Naive thymus-derived CD8-positive, alpha-beta T cell (primary cell): Measurements from ENCODE around the gene DOCK6. TPM values are rescaled to one million over a fixed set of nuclear protein-coding genes. Genes with fewer than 3 reads are reported as not detected.
A peak's percentile ranks its signal among the peaks of the same experiment; 100 is the strongest.

Experiments
- ATAC-seq, 2 donors: fragments of 150-1000 bp; cut with Tn5 transposase in 1 of 2; sonication (Bioruptor Pico), chemical (Tn5 transposase) in 1 of 2; 1 replicate in 1 of 2; 2 replicates in 1 of 2; pipeline ENCODE4 v1.10.0; 2021; ENCODE audit warnings: mild to moderate bottlenecking in 2 of 2, moderate library complexity in 2 of 2
- POLR2A ChIA-PET: fragments of 350-600 bp; sonication (Branson Sonifier 250); formaldehyde crosslinking; loops from one replicate; lab custom pipeline; 2021; ENCODE audit warnings: antibody characterized with exemption; lab: Charles Lee
- DNase-seq, 10 donors: peaks; one replicate each; pipeline versions ENCODE4 v3.0.0 to v3.0.0-alpha.2; 2020 to 2022
- H3K27ac Mint-ChIP-seq, 10 donors: one replicate each; pipeline ENCODE4 v1.8.0; 2020 to 2022; ENCODE audit warnings: mild to moderate bottlenecking in 10 of 10, mixed read lengths in 10 of 10, moderate library complexity in 4 of 10, inconsistent platforms in 1 of 10
- H3K27me3 Mint-ChIP-seq, 5 donors: one replicate each; pipeline ENCODE4 v1.8.0; 2021 to 2022; ENCODE audit warnings: mixed read lengths in 5 of 5
- H3K36me3 Mint-ChIP-seq, 3 donors: one replicate each; pipeline ENCODE4 v1.8.0; 2020 to 2022; ENCODE audit warnings: mixed read lengths in 3 of 3, mild to moderate bottlenecking in 2 of 3, inconsistent platforms in 1 of 3
- H3K4me1 Mint-ChIP-seq, 4 donors: one replicate each; pipeline ENCODE4 v1.8.0; 2021 to 2022; ENCODE audit warnings: mixed read lengths in 4 of 4
- H3K4me3 Mint-ChIP-seq, 10 donors: one replicate each; pipeline ENCODE4 v1.8.0; 2020 to 2022; ENCODE audit warnings: mild to moderate bottlenecking in 10 of 10, mixed read lengths in 10 of 10, moderate library complexity in 6 of 10, inconsistent platforms in 1 of 10
- H3K9me3 Mint-ChIP-seq, 9 donors: one replicate each; pipeline ENCODE4 v1.8.0; 2020 to 2022; ENCODE audit warnings: mixed read lengths in 9 of 9, mild to moderate bottlenecking in 3 of 9, inconsistent platforms in 1 of 9, moderate library complexity in 1 of 9
- polyA plus RNA-seq, 3 donors: library from polyadenylated mRNA; unstranded; fragments of 300-500 nt; fragmentation: Illumina TruSeq; gene quantifications; one replicate each; pipeline ENCODE4 v1.2.3, GENCODE V29; 2021
- total RNA-seq, 8 experiments: library from RNA in 2 of 8; stranded (reverse) in 2 of 8; gene quantifications; one replicate each; pipeline ENCODE4 v1.2.3 and lab custom pipeline; 2021 to 2026

The DOCK6 gene
- total and polyA plus RNA-seq, 5 experiments from 2014 or later = 0.16 to 0.34 TPM; not detected in 3

- POLR2A ChIA-PET = no interaction called here
- Mint-ChIP-seq H3K27me3 (no peaks in the 10 kb centered on the region), H3K4me3 (no peak overlapping the region), H3K27ac (no peak overlapping the region), H3K36me3 (no peaks in the 10 kb centered on the region), H3K4me1 (peaks cover 9 to 18% (median 16%) of the 10 kb centered on the region in 4 donors), H3K9me3 (no peaks in the 10 kb centered on the region)
- ATAC-seq (no peak), DNase-seq (no peak)
Measured at GRCh38 chr19:11152318-11153062, 109.8 kb downstream of the DOCK6 start.

GRCh38 chr19:11151181-11151580, 111.1 kb downstream of the DOCK6 start:
- H3K4me1 Mint-ChIP-seq = peaks cover 9 to 15% (median 15%) of the 10 kb centered on the region in 4 donors
- H3K27ac Mint-ChIP-seq = peak overlapping the region in 1 of 10 donors; percentile 50
- no peak for DNase-seq
- POLR2A ChIA-PET = no interaction called here
- H3K9me3 Mint-ChIP-seq = no peaks in the 10 kb centered on the region
- no peak for ATAC-seq
- H3K4me3 Mint-ChIP-seq = no peak overlapping the region
- H3K27me3 Mint-ChIP-seq = no peaks in the 10 kb centered on the region
- no peaks in the 10 kb centered on the region for H3K36me3 Mint-ChIP-seq

Other genes starting within 250 kb of the DOCK6 start
- gene LDLR, start 173.1 kb downstream of the DOCK6 start, total RNA-seq = 10 to 100 TPM; 17.8 to 22.8 TPM
- 1 to 10 TPM; 3.2 to 7.7 (median 7.1) TPM for gene LDLR, start 173.1 kb downstream of the DOCK6 start, polyA plus RNA-seq
- gene SPC24, start 106.7 kb downstream of the DOCK6 start, total RNA-seq = 1 to 10 TPM; 1.5 to 1.7 TPM
- gene SPC24, start 106.7 kb downstream of the DOCK6 start, polyA plus RNA-seq = under 1 TPM in 2 of 3 donors, not detected in 1; 0.16 to 0.47 TPM
- under 1 TPM; 0.23 to 0.36 TPM for gene KANK2, start 65.0 kb downstream of the DOCK6 start, total RNA-seq
- not detected for gene KANK2, start 65.0 kb downstream of the DOCK6 start, polyA plus RNA-seq
- not detected for gene ANGPTL8, start 22.9 kb downstream of the DOCK6 start, total RNA-seq
- not detected for gene ANGPTL8, start 22.9 kb downstream of the DOCK6 start, polyA plus RNA-seq
- gene TSPAN16, start 33.6 kb upstream of the DOCK6 start, total RNA-seq = not detected
- gene TSPAN16, start 33.6 kb upstream of the DOCK6 start, polyA plus RNA-seq = not detected
- 1 to 10 TPM; 4.5 to 4.9 TPM for gene RAB3D, start 77.1 kb upstream of the DOCK6 start, total RNA-seq
- 1 to 10 TPM in 1 of 3 donors, under 1 TPM in 2; 0.80 to 1.4 (median 0.89) TPM for gene RAB3D, start 77.1 kb upstream of the DOCK6 start, polyA plus RNA-seq
- gene TMEM205, start 83.7 kb upstream of the DOCK6 start, total RNA-seq = 10 to 100 TPM; 22.9 to 25.8 TPM
- gene TMEM205, start 83.7 kb upstream of the DOCK6 start, polyA plus RNA-seq = 10 to 100 TPM; 56.6 to 76.1 (median 66.8) TPM
- gene CCDC159, start 84.0 kb upstream of the DOCK6 start, total RNA-seq = 10 to 100 TPM; 59.9 to 61.6 TPM
- gene CCDC159, start 84.0 kb upstream of the DOCK6 start, polyA plus RNA-seq = 10 to 100 TPM; 13.7 to 16.8 (median 15.0) TPM
- gene PLPPR2, start 92.9 kb upstream of the DOCK6 start, total RNA-seq = 1 to 10 TPM; 8.4 to 8.7 TPM
- under 1 TPM; 0.22 to 0.33 (median 0.30) TPM for gene PLPPR2, start 92.9 kb upstream of the DOCK6 start, polyA plus RNA-seq
- gene SWSAP1, start 112.1 kb upstream of the DOCK6 start, total RNA-seq = 1 to 10 TPM; 5.6 to 5.7 TPM
- gene SWSAP1, start 112.1 kb upstream of the DOCK6 start, polyA plus RNA-seq = 1 to 10 TPM; 4.3 to 5.8 (median 4.7) TPM
- 1 to 10 TPM; 5.1 to 6.2 TPM for gene EPOR, start 121.8 kb upstream of the DOCK6 start, total RNA-seq
- 1 to 10 TPM; 5.1 to 6.9 (median 5.9) TPM for gene EPOR, start 121.8 kb upstream of the DOCK6 start, polyA plus RNA-seq
- gene RGL3, start 156.8 kb upstream of the DOCK6 start, total RNA-seq = not detected
- gene RGL3, start 156.8 kb upstream of the DOCK6 start, polyA plus RNA-seq = not detected
- not detected for gene ODAD3, start 172.6 kb upstream of the DOCK6 start, total RNA-seq
- not detected for gene ODAD3, start 172.6 kb upstream of the DOCK6 start, polyA plus RNA-seq
- 100 to 1,000 TPM; 252 to 262 TPM for gene PRKCSH, start 173.1 kb upstream of the DOCK6 start, total RNA-seq
- 10 to 100 TPM; 23.5 to 58.7 (median 28.0) TPM for gene PRKCSH, start 173.1 kb upstream of the DOCK6 start, polyA plus RNA-seq
- not detected for gene ELAVL3, start 218.5 kb upstream of the DOCK6 start, total RNA-seq
- not detected for gene ELAVL3, start 218.5 kb upstream of the DOCK6 start, polyA plus RNA-seq
- 10 to 100 TPM; 15.3 to 18.1 TPM for gene ZNF653, start 243.3 kb upstream of the DOCK6 start, total RNA-seq
- gene ZNF653, start 243.3 kb upstream of the DOCK6 start, polyA plus RNA-seq = 1 to 10 TPM; 1.4 to 2.9 (median 1.7) TPM